Measurements from ENCODE around the gene C5.

The C5 gene

GRCh38 chr9:120922404-120923195 is 127.5 kb downstream of the C5 start:
- H3K4me3 ChIP-seq (ENCODE audit: low read depth, low read length), result no peak overlapping the region
- DNase-seq (ENCODE audit: low read depth), result no peak
- in situ Hi-C loops (cut with HindIII; ENCODE audit: low sequenced_read_pairs), result no loop called here
- TF ChIP-seq CTCF (IDR thresholded peaks at IDR 0.05; ENCODE audit: low read depth, low read length, missing control alignments), result no peak

GRCh38 chr9:120921661-120922181 is 128.4 kb downstream of the C5 start:
- in situ Hi-C loops (cut with HindIII; ENCODE audit: low sequenced_read_pairs), result no loop called here
- DNase-seq (ENCODE audit: low read depth), result no peak

GRCh38 chr9:120920806-120921178 is 129.3 kb downstream of the C5 start:
- no peak for TF ChIP-seq CTCF (IDR thresholded peaks at IDR 0.05; ENCODE audit: low read depth, low read length, missing control alignments)
- no peak overlapping the region for H3K4me3 ChIP-seq (ENCODE audit: low read depth, low read length)
- in situ Hi-C loops (cut with HindIII; ENCODE audit: low sequenced_read_pairs), result no loop called here
- no peak for DNase-seq (ENCODE audit: low read depth)

More at GRCh38 chr9:120921661-120922181, 128.4 kb downstream of the C5 start:
- H3K4me3 ChIP-seq (ENCODE audit: low read depth, low read length), result no peak overlapping the region
- TF ChIP-seq CTCF (IDR thresholded peaks at IDR 0.05; ENCODE audit: low read depth, low read length, missing control alignments), result peak; percentile 20

GRCh38 chr9:120919843-120920805 is 130.0 kb downstream of the C5 start:
- no peak for DNase-seq (ENCODE audit: low read depth)
- no peak overlapping the region for H3K4me3 ChIP-seq (ENCODE audit: low read depth, low read length)
- in situ Hi-C loops (cut with HindIII; ENCODE audit: low sequenced_read_pairs), result no loop called here
- no peak for TF ChIP-seq CTCF (IDR thresholded peaks at IDR 0.05; ENCODE audit: low read depth, low read length, missing control alignments)

GRCh38 chr9:120918931-120919842 is 130.9 kb downstream of the C5 start:
- no peak for TF ChIP-seq CTCF (IDR thresholded peaks at IDR 0.05; ENCODE audit: low read depth, low read length, missing control alignments)
- no peak for DNase-seq (ENCODE audit: low read depth)
- in situ Hi-C loops (cut with HindIII; ENCODE audit: low sequenced_read_pairs), result no loop called here
- no peak overlapping the region for H3K4me3 ChIP-seq (ENCODE audit: low read depth, low read length)
